DND-41 (cell line): ENCODE data around the gene GREB1.

Source experiments
- EZH2 ChIP-seq: IDR thresholded peaks from 3 replicates; pipeline ENCODE4 v1.6.1; 2012; ENCODE audit warnings: borderline replicate concordance, low read depth, mild to moderate bottlenecking, moderate library complexity, low read length, inconsistent platforms; ENCODE audit not compliant: severe bottlenecking
- TF ChIP-seq, protein P1 (sequence below): IDR thresholded peaks from 2 replicates; pipeline ENCODE4 v1.5.1; 2012; ENCODE audit warnings: borderline replicate concordance, low read length, moderate library complexity, mild to moderate bottlenecking; ENCODE audit not compliant: poor library complexity, severe bottlenecking; ENCODE audit errors: extremely low read depth

DNA sequence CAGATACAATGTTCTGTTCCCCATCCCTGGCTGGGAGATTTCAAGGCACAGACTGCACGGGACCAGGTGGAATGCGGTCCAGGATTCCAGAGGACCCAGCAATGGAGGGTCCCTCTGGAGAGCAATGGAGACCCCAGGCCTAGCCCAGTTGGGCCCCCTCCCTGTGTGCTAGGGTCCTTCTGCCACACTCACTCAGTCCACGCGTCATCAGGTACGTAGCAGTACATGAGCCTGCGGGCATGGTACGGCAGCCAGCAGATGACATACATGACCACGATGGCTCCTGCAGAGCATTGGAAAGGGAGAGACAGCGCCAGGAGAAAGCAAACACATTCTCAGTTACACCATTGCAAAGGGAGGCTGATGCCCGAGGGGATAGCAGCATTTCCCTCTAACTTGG is 126.0 kb downstream of the GREB1 start:
- TF ChIP-seq, protein P1, sequence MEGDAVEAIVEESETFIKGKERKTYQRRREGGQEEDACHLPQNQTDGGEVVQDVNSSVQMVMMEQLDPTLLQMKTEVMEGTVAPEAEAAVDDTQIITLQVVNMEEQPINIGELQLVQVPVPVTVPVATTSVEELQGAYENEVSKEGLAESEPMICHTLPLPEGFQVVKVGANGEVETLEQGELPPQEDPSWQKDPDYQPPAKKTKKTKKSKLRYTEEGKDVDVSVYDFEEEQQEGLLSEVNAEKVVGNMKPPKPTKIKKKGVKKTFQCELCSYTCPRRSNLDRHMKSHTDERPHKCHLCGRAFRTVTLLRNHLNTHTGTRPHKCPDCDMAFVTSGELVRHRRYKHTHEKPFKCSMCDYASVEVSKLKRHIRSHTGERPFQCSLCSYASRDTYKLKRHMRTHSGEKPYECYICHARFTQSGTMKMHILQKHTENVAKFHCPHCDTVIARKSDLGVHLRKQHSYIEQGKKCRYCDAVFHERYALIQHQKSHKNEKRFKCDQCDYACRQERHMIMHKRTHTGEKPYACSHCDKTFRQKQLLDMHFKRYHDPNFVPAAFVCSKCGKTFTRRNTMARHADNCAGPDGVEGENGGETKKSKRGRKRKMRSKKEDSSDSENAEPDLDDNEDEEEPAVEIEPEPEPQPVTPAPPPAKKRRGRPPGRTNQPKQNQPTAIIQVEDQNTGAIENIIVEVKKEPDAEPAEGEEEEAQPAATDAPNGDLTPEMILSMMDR = no peak
- no peak for TF ChIP-seq EZH2
